DND-41 (cell line): Measurements from ENCODE around the gene PIAS1.

Source experiments
- CTCF ChIP-seq: IDR thresholded peaks from 2 replicates; pipeline ENCODE4 v1.5.1; 2012; ENCODE audit warnings: borderline replicate concordance, low read length, moderate library complexity, mild to moderate bottlenecking; ENCODE audit not compliant: poor library complexity, severe bottlenecking; ENCODE audit errors: extremely low read depth
- EZH2 ChIP-seq: IDR thresholded peaks from 3 replicates; pipeline ENCODE4 v1.6.1; 2012; ENCODE audit warnings: borderline replicate concordance, low read depth, mild to moderate bottlenecking, moderate library complexity, low read length, inconsistent platforms; ENCODE audit not compliant: severe bottlenecking

GRCh38 chr15:68062214-68062613 is 8.1 kb downstream of the PIAS1 start:
- no peak for TF ChIP-seq CTCF
- no peak for TF ChIP-seq EZH2
